B cell (primary cell): Measurements from ENCODE around the gene CCDC13. TPM values are rescaled to one million over a fixed set of nuclear protein-coding genes. Genes with fewer than 3 reads are reported as not detected.

ENCODE experiments used
- ATAC-seq: fragments of 200-7000 bp; cut with Tn5 transposase; one replicate; pipeline ENCODE4 v1.10.0; 2021; ENCODE audit warnings: low read depth, mild to moderate bottlenecking, moderate number of reproducible peaks, moderate library complexity
- CTCF ChIA-PET: fragments of 350-600 bp; sonication (Branson Sonifier 250); formaldehyde crosslinking; loops from one replicate; lab custom pipeline; 2021; ENCODE audit warnings: antibody characterized with exemption, inconsistent platforms; lab: Charles Lee
- POLR2A ChIA-PET: fragments of 350-600 bp; sonication (Branson Sonifier 250); formaldehyde crosslinking; loops from one replicate; lab custom pipeline; 2021; ENCODE audit warnings: antibody characterized with exemption; lab: Charles Lee
- DNase-seq: peaks from one replicate; pipeline ENCODE4 v3.0.0; 2013
- H2AFZ ChIP-seq: 2 replicates; pipeline ENCODE4 v1.6.1; 2012; ENCODE audit warnings: mild to moderate bottlenecking, low read depth, low read length; ENCODE audit not compliant: insufficient read depth, poor library complexity, severe bottlenecking
- H3K27ac ChIP-seq, 2 donors: 1 replicate in 1 of 2; 2 replicates in 1 of 2; pipeline ENCODE4 v1.5.1; 2012 to 2013; ENCODE audit warnings: low read length in 2 of 2, mild to moderate bottlenecking in 2 of 2, moderate library complexity in 1 of 2
- H3K27me3 ChIP-seq, 4 experiments: fragments of 200-600 bp in 1 of 4; sonication (generic) in 1 of 4; replicated peaks in 1 of 4; 1 replicate in 2 of 4; 2 replicates in 2 of 4; pipeline versions ENCODE4 v1.6.1 to v1.7.0; 2013 to 2016; ENCODE audit warnings: low read length in 3 of 4, mild to moderate bottlenecking in 2 of 4, mixed read lengths in 1 of 4, moderate library complexity in 1 of 4; ENCODE audit not compliant: insufficient read depth in 4 of 4, control insufficient read depth in 3 of 4; ENCODE audit errors: control extremely low read depth in 1 of 4
- H3K36me3 ChIP-seq, 2 experiments: replicated peaks in 1 of 2; 1 replicate in 1 of 2; 2 replicates in 1 of 2; pipeline versions ENCODE4 v1.6.1 to v1.7.1; 2013; ENCODE audit warnings: low read length in 1 of 2; ENCODE audit not compliant: insufficient read depth in 2 of 2, control insufficient read depth in 1 of 2; ENCODE audit errors: control extremely low read depth in 1 of 2, extremely low read depth in 1 of 2
- H3K4me1 ChIP-seq, 2 donors: fragments of 200-600 bp in 1 of 2; sonication (generic) in 1 of 2; 1 replicate in 1 of 2; 2 replicates in 1 of 2; pipeline versions ENCODE4 v1.5.1 to v1.6.1; 2013 to 2017; ENCODE audit warnings: low read length in 2 of 2; ENCODE audit not compliant: control insufficient read depth in 2 of 2, insufficient read depth in 2 of 2
- H3K4me2 ChIP-seq: replicated peaks from 2 replicates; pipeline ENCODE3; 2012; ENCODE audit warnings: mild to moderate bottlenecking, low read depth, low read length; ENCODE audit not compliant: poor library complexity, severe bottlenecking
- H3K4me3 ChIP-seq, 5 experiments: fragments of 200-600 bp in 1 of 5; sonication (generic) in 1 of 5; 1 replicate in 3 of 5; 2 replicates in 2 of 5; pipeline versions ENCODE4 v1.5.1 to v1.7.0; 2011 to 2016; ENCODE audit warnings: low read length in 4 of 5, mild to moderate bottlenecking in 4 of 5, low read depth in 2 of 5, control low read depth in 1 of 5, moderate library complexity in 1 of 5; ENCODE audit not compliant: insufficient read depth in 1 of 5; ENCODE audit errors: control extremely low read depth in 1 of 5, extremely low read depth in 1 of 5
- H3K79me2 ChIP-seq: fragments of 200-600 bp; sonication (generic); one replicate; pipeline ENCODE4 v1.6.0; 2016; ENCODE audit warnings: low read length; ENCODE audit not compliant: control insufficient read depth, insufficient read depth
- H3K9ac ChIP-seq: fragments of 200-600 bp; sonication (generic); 2 replicates; pipeline ENCODE4 v1.6.1; 2017; ENCODE audit warnings: mild to moderate bottlenecking, low read length, moderate library complexity
- H3K9me3 ChIP-seq, 3 donors: one replicate each; pipeline versions ENCODE4 v1.6.1 to v1.7.1; 2013; ENCODE audit warnings: low read length in 2 of 3; ENCODE audit not compliant: control insufficient read depth in 2 of 3, insufficient read depth in 1 of 3; ENCODE audit errors: control extremely low read depth in 1 of 3
- H4K20me1 ChIP-seq: 2 replicates; pipeline ENCODE4 v1.6.0; 2012; ENCODE audit warnings: mild to moderate bottlenecking, low read length; ENCODE audit not compliant: insufficient read depth, control insufficient read depth, poor library complexity, severe bottlenecking
- H3K27ac Mint-ChIP-seq: one replicate; pipeline ENCODE4 v1.8.0; 2021; ENCODE audit warnings: mixed read lengths
- H3K27me3 Mint-ChIP-seq: one replicate; pipeline ENCODE4 v1.8.0; 2021; ENCODE audit warnings: mixed read lengths
- H3K4me1 Mint-ChIP-seq: one replicate; pipeline ENCODE4 v1.8.0; 2021; ENCODE audit warnings: mixed read lengths
- H3K4me3 Mint-ChIP-seq: one replicate; pipeline ENCODE4 v1.8.0; 2021; ENCODE audit warnings: mixed read lengths
- H3K9me3 Mint-ChIP-seq: one replicate; pipeline ENCODE4 v1.8.0; 2022; ENCODE audit warnings: mixed read lengths; ENCODE audit not compliant: insufficient read depth
- EZH2 ChIP-seq: IDR thresholded peaks from 2 replicates; pipeline ENCODE4 v1.6.1; 2012; ENCODE audit warnings: borderline replicate concordance, low read depth, mild to moderate bottlenecking, moderate library complexity, low read length; ENCODE audit not compliant: insufficient read depth, poor library complexity, severe bottlenecking
- WGBS: methylation state at CpG from one replicate; pipeline ENCODE4 v1.1.5; 2013; ENCODE audit warnings: missing lambda C conversion rate; ENCODE audit not compliant: insufficient coverage; 5-methylcytosine and 5-hydroxymethylcytosine counted together
- intact Hi-C: fragments of 100-400 bp; cut with micrococcal nuclease; formaldehyde crosslinking; loops from one replicate; pipeline ENCODE4 v1.10.0; 2022
- polyA plus RNA-seq: library from polyadenylated mRNA; depleted of rRNA; stranded (reverse); fragments of >200 nt; gene quantifications from 2 replicates; pipeline ENCODE4 v1.2.3, GENCODE V29; 2012
- total RNA-seq, 2 donors: library from RNA; stranded (reverse); fragments of 120-200 nt in 1 of 2; gene quantifications; 1 replicate in 1 of 2; 2 replicates in 1 of 2; pipeline versions ENCODE4 v1.2.3 to v1.2.4, GENCODE V29; 2013 to 2022
- TF ChIP-seq, protein P1 (sequence below): fragments of 200-600 bp; IDR thresholded peaks from one replicate; pipeline ENCODE4 v1.8.0; 2022; ENCODE audit warnings: antibody characterized with exemption, mild to moderate bottlenecking

The CCDC13 gene
- total and polyA plus RNA-seq, 2 donors (not counting 1 experiment from before 2014, with no cell fraction given): 1.5 to 1.9 TPM

- Mint-ChIP-seq H3K4me1 (peaks cover 11% of the 10 kb centered on the region), H3K4me3 (peak overlapping the region; percentile 90), H3K27ac (peak overlapping the region; percentile 92), H3K9me3 (peaks cover 4% of the 10 kb centered on the region), H3K27me3 (no peaks in the 10 kb centered on the region)
- POLR2A ChIA-PET: interaction anchor here (0.6 kb wide), 1 partner anchor 811 kb away, joined by 5 read pairs; the partner anchor contains the start of gene ULK4
- H4K20me1 ChIP-seq: no peaks in the 10 kb centered on the region
- no peaks in the 10 kb centered on the region for H3K27me3 ChIP-seq
- TF ChIP-seq, protein P1, sequence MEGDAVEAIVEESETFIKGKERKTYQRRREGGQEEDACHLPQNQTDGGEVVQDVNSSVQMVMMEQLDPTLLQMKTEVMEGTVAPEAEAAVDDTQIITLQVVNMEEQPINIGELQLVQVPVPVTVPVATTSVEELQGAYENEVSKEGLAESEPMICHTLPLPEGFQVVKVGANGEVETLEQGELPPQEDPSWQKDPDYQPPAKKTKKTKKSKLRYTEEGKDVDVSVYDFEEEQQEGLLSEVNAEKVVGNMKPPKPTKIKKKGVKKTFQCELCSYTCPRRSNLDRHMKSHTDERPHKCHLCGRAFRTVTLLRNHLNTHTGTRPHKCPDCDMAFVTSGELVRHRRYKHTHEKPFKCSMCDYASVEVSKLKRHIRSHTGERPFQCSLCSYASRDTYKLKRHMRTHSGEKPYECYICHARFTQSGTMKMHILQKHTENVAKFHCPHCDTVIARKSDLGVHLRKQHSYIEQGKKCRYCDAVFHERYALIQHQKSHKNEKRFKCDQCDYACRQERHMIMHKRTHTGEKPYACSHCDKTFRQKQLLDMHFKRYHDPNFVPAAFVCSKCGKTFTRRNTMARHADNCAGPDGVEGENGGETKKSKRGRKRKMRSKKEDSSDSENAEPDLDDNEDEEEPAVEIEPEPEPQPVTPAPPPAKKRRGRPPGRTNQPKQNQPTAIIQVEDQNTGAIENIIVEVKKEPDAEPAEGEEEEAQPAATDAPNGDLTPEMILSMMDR: no peak
- TF ChIP-seq EZH2: no peak
- H3K4me1 ChIP-seq: peaks cover 4 to 10% of the 10 kb centered on the region in 2 donors
- peak overlapping the region; percentile 46 to 87 (median 62) for H3K4me3 ChIP-seq
- DNase-seq (no peak), ATAC-seq (peak; percentile 2)
- H3K9ac ChIP-seq: peak overlapping the region; percentile 84
- peak overlapping the region; percentile 80 for H2AFZ ChIP-seq
- peaks cover 0 to 10% (median 0%) of the 10 kb centered on the region in 3 donors for H3K9me3 ChIP-seq
- intact Hi-C loops: loop anchor here (1.0 to 5.0 kb wide), 8 partner anchors 31 to 1989 kb away; partner anchors contain the start of genes HIGD1A, KIAA1143, KIF15 and NKTR
- H3K4me2 ChIP-seq: peak overlapping the region; percentile 81
- peak overlapping the region; percentile 36 to 81 for H3K27ac ChIP-seq
- CTCF ChIA-PET: no interaction called here
- no CpG with 5 or more reads among the region's 6 CpGs for WGBS
- no peaks in the 10 kb centered on the region for H3K79me2 ChIP-seq
- no peaks in the 10 kb centered on the region for H3K36me3 ChIP-seq
Measured at GRCh38 chr3:42773409-42773751, 327 bp upstream of the CCDC13 start.

- peak overlapping the region; percentile 78 for H3K4me3 Mint-ChIP-seq
- ATAC-seq (no peak), DNase-seq (no peak)
- H3K27me3 Mint-ChIP-seq: no peaks in the 10 kb centered on the region
- H3K9me3 Mint-ChIP-seq: peaks cover 4% of the 10 kb centered on the region
- TF ChIP-seq, protein P1: no peak
- TF ChIP-seq EZH2: no peak
- Histone ChIP-seq H3K79me2 (no peaks in the 10 kb centered on the region), H3K4me2 (no peak overlapping the region), H3K36me3 (no peaks in the 10 kb centered on the region), H3K4me1 (peaks cover 4 to 10% of the 10 kb centered on the region in 2 donors), H3K9ac (no peak overlapping the region), H3K9me3 (peaks cover 0 to 10% (median 0%) of the 10 kb centered on the region in 3 donors), H2AFZ (no peak overlapping the region), H3K27me3 (no peaks in the 10 kb centered on the region), H4K20me1 (no peaks in the 10 kb centered on the region), H3K27ac (no peak overlapping the region), H3K4me3 (no peak overlapping the region)
- peak overlapping the region; percentile 47 for H3K27ac Mint-ChIP-seq
- POLR2A ChIA-PET: no interaction called here
- CTCF ChIA-PET: no interaction called here
- 100% methylated on average over 1 of the region's 1 CpG for WGBS
- intact Hi-C loops: loop anchor here (5.0 kb wide), 1 partner anchor 1991 kb away; the partner anchor contains the start of genes KIAA1143 and KIF15
- peaks cover 11% of the 10 kb centered on the region for H3K4me1 Mint-ChIP-seq
Measured at GRCh38 chr3:42771271-42771670, 1.8 kb downstream of the CCDC13 start.
